Measurements from ENCODE around the gene XYLT1.

Gene XYLT1

DNA sequence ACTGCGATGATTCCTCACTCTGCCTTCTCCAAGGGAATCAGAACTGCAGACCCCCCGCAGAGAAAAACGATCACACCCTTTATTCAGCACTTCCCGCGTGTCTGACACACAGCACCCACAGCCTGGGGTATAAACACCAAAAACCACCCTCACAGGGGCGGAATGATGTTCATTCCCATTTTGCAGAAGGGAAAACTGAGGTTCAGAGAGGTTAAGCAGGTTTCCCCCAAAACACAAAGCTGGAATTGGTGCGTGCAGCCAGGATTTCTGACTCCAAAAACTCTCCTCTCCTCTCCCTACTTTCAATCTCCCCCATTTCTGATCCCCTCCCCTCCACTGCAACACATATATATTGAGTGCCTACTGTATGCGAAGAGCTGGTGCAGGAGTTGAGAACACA is 55.8 kb downstream of the XYLT1 start:
- TF ChIP-seq TCF12 (IDR thresholded peaks at IDR 0.05; ENCODE audit: low read depth) = no peak
- no peak for TF ChIP-seq FOXM1 (IDR thresholded peaks at IDR 0.05; ENCODE audit: borderline replicate concordance, low read depth)
- TF ChIP-seq NFIC (IDR thresholded peaks at IDR 0.05) = no peak
- TF ChIP-seq, protein P1, sequence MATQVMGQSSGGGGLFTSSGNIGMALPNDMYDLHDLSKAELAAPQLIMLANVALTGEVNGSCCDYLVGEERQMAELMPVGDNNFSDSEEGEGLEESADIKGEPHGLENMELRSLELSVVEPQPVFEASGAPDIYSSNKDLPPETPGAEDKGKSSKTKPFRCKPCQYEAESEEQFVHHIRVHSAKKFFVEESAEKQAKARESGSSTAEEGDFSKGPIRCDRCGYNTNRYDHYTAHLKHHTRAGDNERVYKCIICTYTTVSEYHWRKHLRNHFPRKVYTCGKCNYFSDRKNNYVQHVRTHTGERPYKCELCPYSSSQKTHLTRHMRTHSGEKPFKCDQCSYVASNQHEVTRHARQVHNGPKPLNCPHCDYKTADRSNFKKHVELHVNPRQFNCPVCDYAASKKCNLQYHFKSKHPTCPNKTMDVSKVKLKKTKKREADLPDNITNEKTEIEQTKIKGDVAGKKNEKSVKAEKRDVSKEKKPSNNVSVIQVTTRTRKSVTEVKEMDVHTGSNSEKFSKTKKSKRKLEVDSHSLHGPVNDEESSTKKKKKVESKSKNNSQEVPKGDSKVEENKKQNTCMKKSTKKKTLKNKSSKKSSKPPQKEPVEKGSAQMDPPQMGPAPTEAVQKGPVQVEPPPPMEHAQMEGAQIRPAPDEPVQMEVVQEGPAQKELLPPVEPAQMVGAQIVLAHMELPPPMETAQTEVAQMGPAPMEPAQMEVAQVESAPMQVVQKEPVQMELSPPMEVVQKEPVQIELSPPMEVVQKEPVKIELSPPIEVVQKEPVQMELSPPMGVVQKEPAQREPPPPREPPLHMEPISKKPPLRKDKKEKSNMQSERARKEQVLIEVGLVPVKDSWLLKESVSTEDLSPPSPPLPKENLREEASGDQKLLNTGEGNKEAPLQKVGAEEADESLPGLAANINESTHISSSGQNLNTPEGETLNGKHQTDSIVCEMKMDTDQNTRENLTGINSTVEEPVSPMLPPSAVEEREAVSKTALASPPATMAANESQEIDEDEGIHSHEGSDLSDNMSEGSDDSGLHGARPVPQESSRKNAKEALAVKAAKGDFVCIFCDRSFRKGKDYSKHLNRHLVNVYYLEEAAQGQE (IDR thresholded peaks at IDR 0.05; ENCODE audit: low read depth) = no peak
- no peak for TF ChIP-seq ZBTB7A (IDR thresholded peaks at IDR 0.05; ENCODE audit: low read depth)
- TF ChIP-seq, protein P2, sequence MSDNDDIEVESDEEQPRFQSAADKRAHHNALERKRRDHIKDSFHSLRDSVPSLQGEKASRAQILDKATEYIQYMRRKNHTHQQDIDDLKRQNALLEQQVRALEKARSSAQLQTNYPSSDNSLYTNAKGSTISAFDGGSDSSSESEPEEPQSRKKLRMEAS (IDR thresholded peaks at IDR 0.05) = no peak
- no peak for TF ChIP-seq CEBPB (IDR thresholded peaks at IDR 0.05)
- no peak for TF ChIP-seq RAD21 (IDR thresholded peaks at IDR 0.05; ENCODE audit: low read depth)

DNA sequence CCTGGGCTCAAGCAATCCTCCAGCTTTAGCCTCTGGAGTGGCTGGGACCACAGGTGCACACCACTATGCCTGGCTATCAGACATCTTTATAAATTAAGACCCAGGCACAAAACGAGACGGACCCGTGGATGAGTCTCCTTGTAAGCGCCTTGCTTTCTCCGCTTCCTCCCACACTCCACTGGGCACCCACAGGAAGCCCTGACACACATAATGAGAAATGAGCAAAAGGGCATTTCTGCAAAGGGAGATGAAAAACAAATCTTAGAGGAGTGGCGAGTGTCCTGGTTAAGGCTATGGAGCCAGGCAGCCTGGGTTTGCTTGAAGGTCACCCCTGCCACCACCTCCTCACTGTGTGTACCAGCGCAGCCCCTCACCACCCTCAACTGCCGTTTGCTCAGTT is 56.3 kb downstream of the XYLT1 start:
- TF ChIP-seq CREB1 (IDR thresholded peaks at IDR 0.05; ENCODE audit: low read depth) = no peak
- no peak for TF ChIP-seq TEAD4 (IDR thresholded peaks at IDR 0.05)
- TF ChIP-seq, protein P1 (IDR thresholded peaks at IDR 0.05; ENCODE audit: low read depth) = no peak
- TF ChIP-seq, protein P2 (IDR thresholded peaks at IDR 0.05) = no peak
- TF ChIP-seq EGR1 (IDR thresholded peaks at IDR 0.05) = no peak
- no peak for TF ChIP-seq ZBTB7A (IDR thresholded peaks at IDR 0.05; ENCODE audit: low read depth)
- no peak for TF ChIP-seq YY1 (IDR thresholded peaks at IDR 0.05; ENCODE audit: low read depth)
- no peak for TF ChIP-seq TCF12 (IDR thresholded peaks at IDR 0.05; ENCODE audit: low read depth)
- TF ChIP-seq NFIC (IDR thresholded peaks at IDR 0.05) = no peak
- TF ChIP-seq, protein P3, sequence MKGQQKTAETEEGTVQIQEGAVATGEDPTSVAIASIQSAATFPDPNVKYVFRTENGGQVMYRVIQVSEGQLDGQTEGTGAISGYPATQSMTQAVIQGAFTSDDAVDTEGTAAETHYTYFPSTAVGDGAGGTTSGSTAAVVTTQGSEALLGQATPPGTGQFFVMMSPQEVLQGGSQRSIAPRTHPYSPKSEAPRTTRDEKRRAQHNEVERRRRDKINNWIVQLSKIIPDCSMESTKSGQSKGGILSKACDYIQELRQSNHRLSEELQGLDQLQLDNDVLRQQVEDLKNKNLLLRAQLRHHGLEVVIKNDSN (IDR thresholded peaks at IDR 0.05) = no peak
- no peak for TF ChIP-seq RAD21 (IDR thresholded peaks at IDR 0.05; ENCODE audit: low read depth)

DNA sequence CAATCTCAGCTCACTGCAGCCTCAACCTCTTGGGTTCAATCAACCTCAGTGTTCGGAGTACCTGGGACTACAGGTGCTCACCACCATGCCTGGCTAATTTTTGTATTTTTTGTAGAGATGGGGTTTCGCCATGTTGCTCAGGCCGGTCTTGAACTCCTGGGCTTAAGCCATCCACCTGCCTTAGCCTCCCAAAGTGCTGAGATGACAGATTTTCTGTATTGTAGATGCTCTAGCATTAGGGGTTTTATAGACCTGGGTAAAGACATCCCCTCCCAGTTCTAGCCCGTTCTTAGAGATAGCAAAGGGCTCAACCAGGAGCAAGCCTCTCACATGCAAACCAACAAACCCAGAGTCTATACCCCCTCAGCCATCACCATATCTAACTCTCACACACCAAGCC is 57.3 kb downstream of the XYLT1 start:
- TF ChIP-seq TAF1 (IDR thresholded peaks at IDR 0.05; ENCODE audit: low read depth) (no peak), TEAD4 (IDR thresholded peaks at IDR 0.05) (no peak), RAD21 (IDR thresholded peaks at IDR 0.05; ENCODE audit: low read depth) (no peak), ZBTB7A (IDR thresholded peaks at IDR 0.05; ENCODE audit: low read depth) (no peak)

DNA sequence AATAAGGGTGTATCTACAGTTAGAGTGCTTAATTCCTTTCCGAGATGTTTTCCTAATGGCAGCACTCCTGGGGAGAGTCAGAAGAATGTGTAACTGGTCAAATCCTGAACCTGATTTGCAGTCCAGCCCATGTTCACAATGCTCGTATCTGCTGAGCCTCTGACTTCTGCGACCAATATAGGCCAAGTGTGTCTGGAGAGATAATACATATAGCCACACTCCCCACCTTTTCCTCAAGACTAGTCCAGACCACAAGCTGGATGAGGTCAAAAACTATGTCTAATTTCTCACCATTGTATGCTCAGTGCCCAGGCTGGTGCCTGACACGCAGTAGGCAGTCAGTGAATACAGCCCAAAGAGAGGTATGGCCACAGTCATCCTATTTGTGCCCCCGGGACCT is 58.0 kb downstream of the XYLT1 start:
- TF ChIP-seq EP300 (IDR thresholded peaks at IDR 0.05; ENCODE audit: borderline replicate concordance) = no peak
- no peak for TF ChIP-seq TCF12 (IDR thresholded peaks at IDR 0.05; ENCODE audit: low read depth)
- TF ChIP-seq TEAD4 (IDR thresholded peaks at IDR 0.05) = no peak
- TF ChIP-seq, protein P1 (IDR thresholded peaks at IDR 0.05; ENCODE audit: low read depth) = no peak
- TF ChIP-seq, protein P2 (IDR thresholded peaks at IDR 0.05) = no peak
- TF ChIP-seq FOXM1 (IDR thresholded peaks at IDR 0.05; ENCODE audit: borderline replicate concordance, low read depth) = no peak
- TF ChIP-seq, protein P3 (IDR thresholded peaks at IDR 0.05) = no peak
- no peak for TF ChIP-seq CREB1 (IDR thresholded peaks at IDR 0.05; ENCODE audit: low read depth)
- TF ChIP-seq ZBTB7A (IDR thresholded peaks at IDR 0.05; ENCODE audit: low read depth) = no peak
- TF ChIP-seq NFIC (IDR thresholded peaks at IDR 0.05) = no peak
- TF ChIP-seq YY1 (IDR thresholded peaks at IDR 0.05; ENCODE audit: low read depth) = no peak
- TF ChIP-seq EGR1 (IDR thresholded peaks at IDR 0.05) = no peak
- no peak for TF ChIP-seq CEBPB (IDR thresholded peaks at IDR 0.05)
- no peak for TF ChIP-seq TAF1 (IDR thresholded peaks at IDR 0.05; ENCODE audit: low read depth)
- no peak for TF ChIP-seq RAD21 (IDR thresholded peaks at IDR 0.05; ENCODE audit: low read depth)

DNA sequence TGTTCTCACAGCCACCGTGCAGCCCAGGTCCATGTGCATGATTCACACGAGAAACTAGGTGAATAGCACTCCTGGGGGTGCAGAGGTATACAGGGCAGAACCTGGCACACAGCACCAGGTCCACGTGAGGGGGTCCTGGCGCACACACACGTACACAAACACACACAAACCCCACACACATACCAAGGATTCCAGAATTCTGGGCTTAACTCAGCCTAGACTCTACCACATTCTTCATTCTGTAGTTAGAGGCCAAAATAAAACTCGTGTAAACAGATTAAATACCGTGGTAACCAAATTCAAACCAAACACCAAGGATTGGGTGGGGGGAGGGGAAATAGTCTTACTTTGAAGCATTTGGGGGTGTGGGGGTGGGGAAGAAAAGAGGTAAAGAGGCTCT is 58.5 kb downstream of the XYLT1 start:
- TF ChIP-seq ZBTB7A (IDR thresholded peaks at IDR 0.05; ENCODE audit: low read depth) (no peak), FOXM1 (IDR thresholded peaks at IDR 0.05; ENCODE audit: borderline replicate concordance, low read depth) (no peak), NFIC (IDR thresholded peaks at IDR 0.05) (no peak), EGR1 (IDR thresholded peaks at IDR 0.05) (no peak), YY1 (IDR thresholded peaks at IDR 0.05; ENCODE audit: low read depth) (no peak), EP300 (IDR thresholded peaks at IDR 0.05; ENCODE audit: borderline replicate concordance) (no peak), CREB1 (IDR thresholded peaks at IDR 0.05; ENCODE audit: low read depth) (no peak), CEBPB (IDR thresholded peaks at IDR 0.05) (no peak), TAF1 (IDR thresholded peaks at IDR 0.05; ENCODE audit: low read depth) (no peak)
- TF ChIP-seq, protein P1 (IDR thresholded peaks at IDR 0.05; ENCODE audit: low read depth) = no peak
- TF ChIP-seq, protein P2 (IDR thresholded peaks at IDR 0.05) = no peak
- TF ChIP-seq, protein P3 (IDR thresholded peaks at IDR 0.05) = no peak

All from Ishikawa (cell line).